CD4-positive, alpha-beta T cell treated with Interleukin-17A for 1 hour (primary cell): ENCODE measurements around the gene COL8A2.

Experiments
- DNase-seq: peaks from one replicate; pipeline ENCODE4 v3.0.0-alpha.2; 2020

Gene COL8A2

DNA sequence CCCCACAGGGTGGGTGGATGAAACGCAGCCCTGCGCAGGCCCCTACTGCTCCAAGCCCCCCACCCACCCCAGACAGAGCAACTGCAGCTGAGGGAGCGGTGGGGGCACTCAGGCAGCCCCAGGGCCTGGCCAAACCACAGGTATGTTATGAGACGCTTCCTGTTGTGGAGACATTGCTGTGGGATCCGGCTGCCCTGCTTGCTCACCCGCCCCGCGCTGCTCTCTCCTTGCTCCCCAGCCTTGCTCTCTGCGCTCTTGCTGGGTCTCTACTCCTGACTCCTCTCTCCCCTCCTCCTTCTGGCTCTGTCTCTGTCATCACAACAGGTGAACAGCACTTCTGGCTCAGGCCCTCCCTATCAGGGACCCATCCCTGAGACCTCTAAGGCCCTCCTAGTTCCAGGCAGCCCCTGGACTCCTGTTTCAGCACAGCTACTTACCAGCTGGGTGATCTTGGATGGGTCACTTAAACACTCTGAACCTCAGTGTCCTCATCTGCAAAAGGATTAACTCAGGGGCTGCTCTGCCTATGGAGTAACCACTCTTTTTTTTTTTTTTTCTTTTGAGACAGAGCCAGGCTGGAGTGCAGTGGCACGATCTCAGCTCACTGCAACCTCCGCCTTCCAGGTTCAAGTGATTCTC lies 15.9 kb downstream of the COL8A2 start:
- DNase-seq, result peak; percentile 49

- DNase-seq, result no peak
Observed at GRCh38 chr1:36108314-36108713, 16.7 kb downstream of the COL8A2 start.

- DNase-seq, result no peak
Observed at GRCh38 chr1:36107394-36107793, 17.6 kb downstream of the COL8A2 start.

DNA sequence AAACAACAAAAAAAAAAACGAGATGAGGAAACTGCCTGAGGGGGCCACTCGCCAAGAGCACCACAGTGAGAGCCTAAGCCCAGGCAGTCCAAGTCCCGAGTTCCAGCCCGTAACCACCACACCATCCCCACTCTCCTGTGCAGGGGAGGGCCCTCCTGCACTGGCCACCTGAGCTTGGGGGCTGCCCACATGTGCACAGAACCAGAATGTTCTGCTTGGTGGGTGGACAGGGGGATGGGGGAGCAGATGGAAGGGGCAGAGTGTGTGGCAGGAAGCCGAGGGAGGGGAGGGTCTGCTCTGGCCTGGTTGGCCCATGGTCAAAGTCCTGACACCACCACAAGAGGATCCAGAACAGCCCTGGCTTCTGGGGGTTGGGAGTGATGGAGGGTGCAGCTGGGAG lies 18.8 kb downstream of the COL8A2 start:
- DNase-seq, result no peak

GRCh38 chr1:36101546-36101945 lies 23.5 kb downstream of the COL8A2 start:
- no peak for DNase-seq

DNA sequence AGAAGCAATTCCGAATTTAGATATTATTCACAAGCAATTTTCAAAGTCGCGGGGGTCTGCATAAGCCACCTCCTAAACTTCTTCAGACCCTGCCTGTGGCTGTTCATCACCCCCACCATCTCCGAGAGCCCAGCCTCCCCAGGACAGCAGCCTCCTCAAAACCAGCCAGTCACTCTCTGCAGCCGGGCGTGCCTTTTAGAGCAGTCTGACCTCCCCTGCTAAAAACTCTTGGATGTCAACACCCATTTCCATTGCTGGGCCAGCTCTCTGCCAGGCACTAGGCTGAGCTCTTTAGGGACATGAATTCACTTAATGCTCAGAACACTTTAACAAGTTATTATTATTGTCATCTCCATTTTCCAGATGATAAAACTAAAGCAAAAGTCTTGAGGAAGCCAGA lies 24.6 kb downstream of the COL8A2 start:
- no peak for DNase-seq

DNA sequence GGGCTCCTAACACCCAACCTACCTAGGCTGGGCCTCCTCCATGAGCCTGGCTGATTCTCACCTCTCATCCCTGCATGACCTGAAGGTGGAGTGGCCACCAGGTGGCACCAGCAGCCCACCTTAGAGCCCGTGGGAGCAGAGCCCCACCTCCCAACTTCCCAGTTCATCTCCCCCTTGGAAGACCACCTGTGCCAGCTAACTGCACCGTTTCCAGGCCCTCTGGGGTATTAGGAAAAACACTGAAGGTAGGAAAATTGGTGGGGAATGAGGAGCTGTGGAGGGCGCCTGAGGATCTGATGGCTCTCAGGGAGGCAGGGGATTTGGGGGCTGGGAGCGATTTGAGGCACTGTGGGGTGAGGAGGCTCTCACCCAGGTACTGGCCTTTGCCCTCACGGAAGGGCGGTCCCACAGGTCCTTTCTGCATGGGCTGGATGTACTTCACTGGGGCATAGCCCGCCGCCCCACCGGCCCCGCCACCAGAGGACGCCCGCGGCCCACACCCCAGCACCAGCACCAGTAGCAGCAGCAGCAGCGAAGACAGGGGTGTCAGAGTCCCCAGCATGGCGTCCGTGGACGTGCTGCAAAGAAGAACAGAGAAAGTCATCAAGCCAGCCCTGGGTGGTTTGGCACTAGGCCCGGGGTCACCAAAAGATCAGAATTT lies 25.2 kb downstream of the COL8A2 start:
- peak; percentile 77 for DNase-seq

DNA sequence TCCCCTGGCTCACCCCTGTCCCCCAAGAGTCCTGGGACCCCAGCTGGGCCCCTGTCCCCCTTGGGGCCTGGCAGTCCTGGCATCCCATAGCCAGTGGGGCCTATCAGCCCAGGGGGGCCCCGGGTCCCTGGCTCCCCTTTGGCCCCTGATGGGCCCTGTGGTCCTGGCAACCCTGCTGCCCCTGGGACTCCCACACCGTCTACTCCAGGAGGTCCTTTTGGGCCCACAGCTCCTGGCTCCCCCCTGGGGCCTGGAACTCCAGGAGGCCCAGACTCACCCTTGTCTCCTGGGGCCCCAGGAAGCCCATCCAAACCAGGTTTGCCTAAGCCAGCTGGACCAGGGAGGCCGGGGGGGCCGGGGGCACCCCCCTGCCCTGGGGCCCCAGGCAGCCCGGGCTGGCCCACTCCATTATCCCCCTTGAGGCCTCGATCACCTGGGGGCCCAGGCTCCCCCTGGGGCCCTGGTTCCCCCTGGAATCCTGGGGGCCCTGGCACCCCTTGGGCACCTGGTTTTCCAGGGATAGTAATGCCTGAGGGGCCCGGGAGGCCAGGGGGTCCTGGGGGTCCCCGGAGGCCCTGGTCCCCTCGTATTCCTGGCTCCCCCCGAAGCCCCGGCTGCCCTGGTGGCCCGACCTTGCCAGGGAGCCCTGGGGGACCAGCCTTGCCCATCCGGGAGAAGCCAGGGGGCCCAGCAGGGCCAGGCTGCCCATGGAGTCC lies 26.2 kb downstream of the COL8A2 start:
- DNase-seq, result no peak

GRCh38 chr1:36097693-36098585 lies 27.1 kb downstream of the COL8A2 start:
- no peak for DNase-seq

GRCh38 chr1:36096500-36097432 lies 28.3 kb downstream of the COL8A2 start:
- no peak for DNase-seq

DNA sequence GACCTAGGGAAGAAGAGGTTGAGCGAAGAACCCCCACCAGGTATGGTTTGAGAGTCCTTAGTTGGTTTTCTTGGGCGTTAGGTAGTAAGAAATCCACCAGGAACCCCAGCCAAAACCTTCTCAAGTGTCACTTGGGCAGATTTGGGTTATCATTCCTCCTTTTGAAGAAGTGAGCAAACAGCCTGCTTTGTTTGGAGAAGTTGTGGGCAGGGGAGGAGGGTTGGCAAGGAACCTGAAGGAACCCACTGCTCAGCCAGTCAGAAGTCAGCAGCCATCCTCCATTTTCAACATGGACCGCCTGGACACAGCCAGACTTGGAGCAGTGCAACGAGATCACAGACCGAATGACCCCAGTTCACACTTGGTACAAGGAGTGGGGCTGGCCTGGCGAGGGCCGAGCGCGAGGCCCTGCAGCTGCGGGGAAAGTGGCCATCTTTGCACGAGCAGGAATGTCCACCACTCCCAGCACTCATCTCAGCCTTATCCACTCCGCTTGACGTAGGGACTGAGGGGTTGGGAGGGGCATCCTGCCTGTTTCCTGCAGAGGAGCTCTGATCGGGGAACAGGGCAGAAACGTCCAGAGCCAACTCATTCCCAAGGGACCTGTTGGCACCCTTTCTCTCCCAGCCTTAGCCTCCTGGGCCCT lies 29.1 kb downstream of the COL8A2 start:
- DNase-seq, result no peak

GRCh38 chr1:36094621-36095061 lies 30.4 kb downstream of the COL8A2 start:
- no peak for DNase-seq

DNA sequence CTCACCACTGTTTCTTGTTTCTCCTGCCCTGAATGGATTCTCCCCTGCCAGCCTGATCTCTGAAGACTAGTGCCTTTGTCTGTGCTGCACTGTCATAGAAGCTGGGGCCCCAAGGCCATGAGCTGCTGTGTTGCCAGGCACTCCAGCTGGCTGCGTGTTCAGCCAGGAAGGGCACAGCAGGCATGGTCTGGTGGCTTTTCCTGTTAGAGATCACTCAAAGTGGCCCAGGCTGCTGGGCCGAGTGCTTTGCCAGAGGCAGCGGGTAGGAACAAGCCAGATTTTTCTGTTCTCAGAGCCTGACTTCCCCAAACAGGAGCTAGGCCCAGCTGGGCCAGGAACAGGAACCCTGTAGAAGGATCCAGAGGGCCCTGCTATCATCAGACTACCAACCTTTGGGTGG lies 31.1 kb downstream of the COL8A2 start:
- DNase-seq, result no peak

DNA sequence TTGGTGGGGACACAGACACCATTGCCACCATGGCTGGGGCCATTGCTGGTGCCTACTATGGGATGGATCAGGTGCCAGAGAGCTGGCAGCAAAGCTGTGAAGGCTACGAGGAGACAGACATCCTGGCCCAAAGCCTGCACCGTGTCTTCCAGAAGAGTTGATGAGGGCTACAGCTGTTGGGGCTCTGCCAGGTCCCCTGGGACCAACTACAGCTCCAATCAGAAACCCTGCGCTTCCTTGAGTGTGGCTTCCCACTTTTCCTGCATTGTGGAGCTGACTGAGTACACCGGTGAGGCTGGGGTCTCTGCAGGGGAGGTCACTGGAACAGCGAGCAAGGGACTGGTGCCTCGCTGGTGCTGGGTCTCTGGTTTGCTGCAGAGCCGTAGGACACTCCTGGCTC lies 31.8 kb downstream of the COL8A2 start:
- no peak for DNase-seq

DNA sequence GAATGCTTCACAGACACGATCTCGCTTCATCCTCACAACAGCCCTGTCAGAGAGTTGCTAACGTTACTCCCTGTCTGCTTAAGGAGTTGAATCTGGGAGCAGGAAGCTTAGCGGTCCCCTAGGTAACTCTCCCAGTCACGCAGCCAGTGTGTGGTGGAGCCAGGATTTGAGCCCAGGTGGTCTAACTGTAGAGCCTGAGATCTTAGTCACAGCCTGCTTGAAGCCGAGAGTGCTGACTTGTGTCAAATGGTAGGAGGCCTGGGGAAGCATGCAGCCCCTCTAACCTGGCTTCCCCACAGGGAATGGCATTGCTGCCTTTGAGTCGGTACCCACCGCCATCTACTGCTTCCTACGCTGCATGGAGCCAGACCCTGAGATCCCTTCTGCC lies 32.2 kb downstream of the COL8A2 start:
- no peak for DNase-seq

GRCh38 chr1:36092166-36092797 lies 32.7 kb downstream of the COL8A2 start:
- no peak for DNase-seq

- no peak for DNase-seq
Observed at GRCh38 chr1:36091698-36092097, 33.3 kb downstream of the COL8A2 start.

DNA sequence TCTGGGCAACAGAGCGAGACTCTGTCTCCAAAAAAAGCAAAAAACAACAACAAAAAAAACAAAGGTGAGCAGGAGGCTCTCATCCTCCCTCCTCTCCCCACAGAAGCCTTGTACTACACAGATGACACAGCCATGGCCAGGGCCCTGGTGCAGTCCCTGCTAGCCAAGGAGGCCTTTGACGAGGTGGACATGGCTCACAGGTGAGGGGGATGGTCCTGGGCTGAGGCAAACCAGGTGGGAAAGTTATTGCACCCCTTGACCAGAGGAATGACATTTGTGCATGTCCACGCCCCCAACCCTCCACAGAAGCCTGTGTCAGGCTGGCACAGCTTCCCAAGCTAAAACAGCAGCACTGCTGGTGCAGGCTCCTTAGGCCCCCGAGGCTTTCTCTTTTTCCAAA lies 33.9 kb downstream of the COL8A2 start:
- no peak for DNase-seq

DNA sequence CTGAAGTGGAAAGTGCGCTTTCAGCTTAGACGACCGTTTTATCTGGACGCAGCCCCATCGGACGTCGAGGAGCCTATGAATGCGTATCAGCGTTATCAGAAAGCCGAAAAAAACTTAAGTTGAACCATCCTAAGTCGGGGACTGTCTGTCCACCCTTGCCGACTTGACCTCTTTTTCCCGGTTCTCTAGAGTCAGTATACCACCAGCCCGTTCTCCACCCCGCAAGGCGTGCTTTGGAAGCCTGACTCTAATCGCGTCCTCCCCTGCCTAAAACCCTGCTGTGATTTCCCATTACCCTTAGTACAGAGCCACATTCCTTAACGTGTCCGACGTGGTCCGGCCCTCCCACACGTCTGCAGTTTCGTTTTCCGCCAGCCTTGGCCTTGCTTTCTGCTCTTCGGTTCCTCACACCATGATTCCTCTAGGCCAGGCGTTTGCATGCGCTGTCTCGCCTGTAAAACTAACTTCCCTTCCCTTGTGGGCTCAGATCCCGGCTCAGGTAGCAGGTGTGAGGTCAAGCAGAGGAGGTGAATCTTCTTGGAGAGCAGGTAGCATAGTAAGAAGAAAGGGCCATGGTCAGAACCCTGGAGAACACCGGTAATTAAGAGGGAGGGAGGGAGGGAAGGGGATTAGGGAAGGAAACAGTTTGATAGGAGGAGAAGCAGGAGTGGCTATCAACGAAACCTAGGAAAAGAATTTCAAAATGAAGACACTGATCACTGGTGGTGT lies 35.5 kb downstream of the COL8A2 start:
- peak; percentile 12 for DNase-seq
